SU-DHL-6 (cell line): ENCODE results near the gene LCE1C.

ENCODE experiments used
- H2AFZ ChIP-seq: fragments of 200-600 bp; sonication (generic); 2 replicates; pipeline ENCODE4 v1.6.1; 2014; ENCODE audit warnings: low read depth, mild to moderate bottlenecking, moderate library complexity, mixed read lengths, antibody characterized with exemption, low read length; ENCODE audit not compliant: severe bottlenecking
- H3F3A ChIP-seq: fragments of 200-600 bp; shearing (Covaris generic); 2 replicates; pipeline ENCODE4 v1.6.0; 2016; ENCODE audit warnings: antibody characterized with exemption, mild to moderate bottlenecking; ENCODE audit not compliant: insufficient read depth
- H3K27ac ChIP-seq: fragments of 200-600 bp; sonication (generic); 2 replicates; pipeline ENCODE4 v1.5.1; 2016; ENCODE audit warnings: low read depth, mild to moderate bottlenecking, low read length, moderate library complexity, mixed read lengths
- H3K27me3 ChIP-seq: fragments of 200-600 bp; sonication (generic), shearing (Covaris generic); 2 replicates; pipeline ENCODE4 v1.6.0; 2014; ENCODE audit warnings: mild to moderate bottlenecking, low read length
- H3K36me3 ChIP-seq: fragments of 200-600 bp; sonication (generic); 2 replicates; pipeline ENCODE4 v1.6.1; 2014; ENCODE audit warnings: mild to moderate bottlenecking, low read length, mixed read lengths
- H3K4me2 ChIP-seq: fragments of 300-600, 200-600 bp; shearing (Covaris generic), sonication (generic); 2 replicates; pipeline ENCODE4 v1.6.0; 2014; ENCODE audit warnings: low read length, low read depth, mild to moderate bottlenecking; ENCODE audit not compliant: poor library complexity, severe bottlenecking
- H3K4me3 ChIP-seq: fragments of 200-600 bp; sonication (generic); 2 replicates; pipeline ENCODE4 v1.5.1; 2014; ENCODE audit warnings: antibody characterized with exemption, low read length, mild to moderate bottlenecking, mixed read lengths; ENCODE audit not compliant: insufficient read depth, poor library complexity, severe bottlenecking
- H3K79me2 ChIP-seq: fragments of 200-600 bp; sonication (generic); 2 replicates; pipeline ENCODE4 v1.6.1; 2014; ENCODE audit warnings: mild to moderate bottlenecking, low read length, moderate library complexity; ENCODE audit not compliant: insufficient read depth
- H3K9ac ChIP-seq: fragments of 200-600 bp; sonication (generic); 2 replicates; pipeline ENCODE4 v1.7.0; 2014; ENCODE audit warnings: mild to moderate bottlenecking, low read length
- H3K9me2 ChIP-seq: fragments of 200-600 bp; sonication (generic); replicated peaks from 2 replicates; pipeline ENCODE4 v1.6.1; 2014; ENCODE audit warnings: low read length; ENCODE audit not compliant: insufficient read depth
- H3K9me3 ChIP-seq: fragments of 200-600 bp; sonication (generic); 2 replicates; pipeline ENCODE4 v1.6.1; 2014; ENCODE audit warnings: low read length, mixed read lengths; ENCODE audit not compliant: insufficient read depth
- H4K20me1 ChIP-seq: fragments of 200-600 bp; sonication (generic); 2 replicates; pipeline ENCODE4 v1.6.1; 2014; ENCODE audit warnings: low read depth, mild to moderate bottlenecking, antibody characterized with exemption, low read length, moderate library complexity, mixed read lengths
- EZH2phosphoT487 ChIP-seq: fragments of 200-600 bp; sonication (generic), shearing (Covaris generic); conservative IDR thresholded peaks from 2 replicates; pipeline ENCODE4 v1.6.1; 2018; ENCODE audit warnings: mild to moderate bottlenecking, antibody characterized with exemption, low read length, moderate library complexity, mixed read lengths
- TF ChIP-seq, protein P1 (sequence below): fragments of 200-600 bp; sonication (generic); IDR thresholded peaks from one replicate; pipeline ENCODE4 v1.5.1; 2017; ENCODE audit warnings: antibody characterized with exemption, mild to moderate bottlenecking, low read length, moderate library complexity; ENCODE audit not compliant: insufficient read depth, poor library complexity, severe bottlenecking

LCE1C gene

DNA sequence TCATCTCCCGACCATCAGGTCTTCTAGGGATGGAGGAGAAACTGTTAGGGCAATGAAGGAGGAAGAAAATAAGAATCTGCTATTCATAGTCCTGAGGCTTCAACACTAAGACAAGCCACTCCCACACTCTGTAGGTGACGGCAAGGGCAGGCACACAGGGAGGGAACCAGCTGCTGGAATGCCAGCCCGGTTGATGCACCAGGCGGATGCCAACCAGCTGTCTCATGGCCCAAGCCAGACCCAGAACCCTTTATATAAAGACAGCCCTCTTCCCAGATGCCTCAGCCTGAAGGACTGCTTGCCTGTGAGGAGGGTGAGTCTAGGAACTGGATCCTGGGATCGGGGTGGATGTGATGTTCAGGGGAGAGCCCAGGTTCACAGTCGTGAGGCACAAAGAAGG is 48.7 kb downstream of the LCE1C start, which contains the start of gene KPRP:
KPRP (plus strand) TSS at position 279 of the 400 bp plus-strand sequence. CDS start 1,564 bp downstream, outside the sequence.
- no peaks in the 10 kb centered on the region for H3F3A ChIP-seq
- no peaks in the 10 kb centered on the region for H3K9me2 ChIP-seq
- no peaks in the 10 kb centered on the region for H3K36me3 ChIP-seq
- H3K27ac ChIP-seq = no peak within 1 kb of the TSS
- H3K9ac ChIP-seq = no peak within 1 kb of the TSS
- H3K79me2 ChIP-seq = no peaks in the 10 kb centered on the region
- H2AFZ ChIP-seq = no peak within 1 kb of the TSS
- H3K27me3 ChIP-seq = no peaks in the 10 kb centered on the region
- no peaks in the 10 kb centered on the region for H4K20me1 ChIP-seq
- no peaks in the 10 kb centered on the region for H3K9me3 ChIP-seq
- TF ChIP-seq, protein P1, sequence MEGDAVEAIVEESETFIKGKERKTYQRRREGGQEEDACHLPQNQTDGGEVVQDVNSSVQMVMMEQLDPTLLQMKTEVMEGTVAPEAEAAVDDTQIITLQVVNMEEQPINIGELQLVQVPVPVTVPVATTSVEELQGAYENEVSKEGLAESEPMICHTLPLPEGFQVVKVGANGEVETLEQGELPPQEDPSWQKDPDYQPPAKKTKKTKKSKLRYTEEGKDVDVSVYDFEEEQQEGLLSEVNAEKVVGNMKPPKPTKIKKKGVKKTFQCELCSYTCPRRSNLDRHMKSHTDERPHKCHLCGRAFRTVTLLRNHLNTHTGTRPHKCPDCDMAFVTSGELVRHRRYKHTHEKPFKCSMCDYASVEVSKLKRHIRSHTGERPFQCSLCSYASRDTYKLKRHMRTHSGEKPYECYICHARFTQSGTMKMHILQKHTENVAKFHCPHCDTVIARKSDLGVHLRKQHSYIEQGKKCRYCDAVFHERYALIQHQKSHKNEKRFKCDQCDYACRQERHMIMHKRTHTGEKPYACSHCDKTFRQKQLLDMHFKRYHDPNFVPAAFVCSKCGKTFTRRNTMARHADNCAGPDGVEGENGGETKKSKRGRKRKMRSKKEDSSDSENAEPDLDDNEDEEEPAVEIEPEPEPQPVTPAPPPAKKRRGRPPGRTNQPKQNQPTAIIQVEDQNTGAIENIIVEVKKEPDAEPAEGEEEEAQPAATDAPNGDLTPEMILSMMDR = no peak
- TF ChIP-seq EZH2phosphoT487 = no peak
- no peak within 1 kb of the TSS for H3K4me2 ChIP-seq
- no peak within 1 kb of the TSS for H3K4me3 ChIP-seq

DNA sequence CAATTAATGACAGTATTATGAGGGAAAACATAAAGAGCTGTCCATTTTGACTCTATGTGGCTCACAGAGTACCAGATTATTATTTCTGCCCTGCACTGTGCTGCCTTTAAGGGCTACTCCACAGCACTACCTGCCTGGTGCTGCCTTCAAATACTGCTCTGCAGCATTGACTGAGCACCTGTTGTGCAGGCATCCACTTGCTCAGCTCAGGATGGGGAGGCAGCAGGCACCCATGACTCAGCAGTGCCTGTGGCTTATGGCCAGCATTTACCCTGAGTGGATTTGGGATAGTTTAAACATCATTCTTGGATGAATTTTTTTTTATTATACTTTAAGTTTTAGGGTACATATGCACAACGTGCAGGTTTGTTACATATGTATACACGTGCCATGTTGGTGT is 49.6 kb downstream of the LCE1C start:
- Histone ChIP-seq H3K9me3 (no peaks in the 10 kb centered on the region), H3K9me2 (no peaks in the 10 kb centered on the region)

More for the DNA sequence above, 49.6 kb downstream of the LCE1C start:
- Histone ChIP-seq H3K27ac (no peak overlapping the region), H3K9ac (no peak overlapping the region), H3F3A (no peaks in the 10 kb centered on the region), H3K79me2 (no peaks in the 10 kb centered on the region), H4K20me1 (no peaks in the 10 kb centered on the region), H2AFZ (no peak overlapping the region), H3K36me3 (no peaks in the 10 kb centered on the region), H3K4me2 (no peak overlapping the region), H3K27me3 (no peaks in the 10 kb centered on the region), H3K4me3 (no peak overlapping the region)
- TF ChIP-seq, protein P1 = no peak
- TF ChIP-seq EZH2phosphoT487 = no peak
